ENCODE results near the gene CABP7.

The CABP7 gene

DNA sequence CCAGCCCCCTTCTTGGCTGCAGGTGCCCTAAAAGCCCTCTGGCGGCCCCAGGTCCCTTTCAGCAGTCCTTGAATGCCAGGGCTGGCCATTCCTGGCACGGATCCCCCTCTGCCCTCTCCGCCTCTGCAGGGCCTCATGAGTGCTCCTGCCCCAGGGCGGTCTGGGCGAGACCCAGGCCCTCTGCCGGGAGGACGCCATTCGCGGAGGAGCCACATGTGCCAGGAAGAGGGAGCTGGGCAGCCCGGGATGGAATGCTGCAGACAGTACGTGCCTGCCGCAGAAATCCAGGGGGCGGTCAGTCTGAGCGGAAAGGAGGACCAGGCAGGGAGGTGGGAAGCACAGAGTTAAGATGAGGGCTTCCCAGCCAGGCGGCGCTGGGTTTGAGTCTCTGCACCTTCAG is 2.8 kb downstream of the CABP7 start:
- peaks cover 2% of the 10 kb centered on the region for H3K4me1 Mint-ChIP-seq
- H3K27me3 Mint-ChIP-seq: peaks cover 92% of the 10 kb centered on the region
- DNase-seq: no peak
- H3K4me3 Mint-ChIP-seq: no peak overlapping the region
- H3K27ac Mint-ChIP-seq: no peak overlapping the region
- no peaks in the 10 kb centered on the region for H3K9me3 Mint-ChIP-seq
- CTCF ChIA-PET: interaction anchor here (1.1 kb wide), 1 partner anchor 19 kb away, joined by 3 read pairs; no protein-coding TSS in a partner anchor
- H3K36me3 Mint-ChIP-seq: no peaks in the 10 kb centered on the region

- Mint-ChIP-seq H3K9me3 (no peaks in the 10 kb centered on the region), H3K27ac (no peak overlapping the region), H3K36me3 (no peaks in the 10 kb centered on the region), H3K4me1 (peaks cover 2% of the 10 kb centered on the region), H3K27me3 (peaks cover 87% of the 10 kb centered on the region), H3K4me3 (no peak overlapping the region)
- DNase-seq: no peak
- CTCF ChIA-PET: interaction anchor here (1.1 kb wide), 1 partner anchor 18 kb away, joined by 3 read pairs; no protein-coding TSS in a partner anchor
These were observed 4.0 kb downstream of the CABP7 start for GRCh38 chr22:29723766-29724165.

GRCh38 chr22:29724843-29725242 is 5.0 kb downstream of the CABP7 start:
- Mint-ChIP-seq H3K4me1 (no peaks in the 10 kb centered on the region), H3K27me3 (peaks cover 76% of the 10 kb centered on the region), H3K27ac (no peak overlapping the region), H3K9me3 (no peaks in the 10 kb centered on the region), H3K36me3 (no peaks in the 10 kb centered on the region), H3K4me3 (no peak overlapping the region)
- no peak for DNase-seq
- CTCF ChIA-PET: interaction anchor here (1.1 kb wide), 1 partner anchor 364 kb away, joined by 3 read pairs; no protein-coding TSS in a partner anchor

DNA sequence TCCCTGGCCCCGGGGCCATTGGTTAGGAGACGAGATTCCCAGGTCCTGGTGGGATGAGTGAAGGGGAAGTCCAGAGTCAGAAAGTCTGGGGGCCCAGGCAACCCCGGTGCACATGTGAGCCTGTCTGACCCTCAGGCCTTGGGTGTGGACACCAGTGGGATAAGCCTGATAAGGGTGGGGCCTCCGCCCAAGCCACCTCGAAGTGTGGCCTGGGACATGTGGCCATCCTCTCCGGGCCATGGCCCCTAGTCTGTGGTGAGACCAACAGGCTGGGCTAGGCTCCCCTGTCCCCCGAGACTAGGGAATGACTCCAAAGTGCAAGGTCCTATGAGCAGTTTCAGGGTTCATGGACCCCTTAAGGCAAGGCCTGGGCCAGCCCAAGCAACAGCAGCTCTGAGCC is 6.3 kb downstream of the CABP7 start:
- Mint-ChIP-seq H3K36me3 (no peaks in the 10 kb centered on the region), H3K4me1 (no peaks in the 10 kb centered on the region), H3K27me3 (peaks cover 68% of the 10 kb centered on the region), H3K9me3 (no peaks in the 10 kb centered on the region), H3K27ac (no peak overlapping the region), H3K4me3 (no peak overlapping the region)
- DNase-seq: no peak
- CTCF ChIA-PET: interaction anchor here (0.7 to 1.3 kb wide), 3 partner anchors 80 to 282 kb away, joined by 3 read pairs; no protein-coding TSS in a partner anchor

GRCh38 chr22:29726512-29727130 is 6.8 kb downstream of the CABP7 start:
- H3K27me3 Mint-ChIP-seq: peaks cover 63% of the 10 kb centered on the region
- no peaks in the 10 kb centered on the region for H3K4me1 Mint-ChIP-seq
- no peak overlapping the region for H3K27ac Mint-ChIP-seq
- DNase-seq: no peak
- no peaks in the 10 kb centered on the region for H3K9me3 Mint-ChIP-seq
- no peak overlapping the region for H3K4me3 Mint-ChIP-seq
- CTCF ChIA-PET: interaction anchor here (1.1 to 1.3 kb wide), 2 partner anchors 80 to 281 kb away, joined by 3 read pairs; no protein-coding TSS in a partner anchor
- H3K36me3 Mint-ChIP-seq: no peaks in the 10 kb centered on the region

DNA sequence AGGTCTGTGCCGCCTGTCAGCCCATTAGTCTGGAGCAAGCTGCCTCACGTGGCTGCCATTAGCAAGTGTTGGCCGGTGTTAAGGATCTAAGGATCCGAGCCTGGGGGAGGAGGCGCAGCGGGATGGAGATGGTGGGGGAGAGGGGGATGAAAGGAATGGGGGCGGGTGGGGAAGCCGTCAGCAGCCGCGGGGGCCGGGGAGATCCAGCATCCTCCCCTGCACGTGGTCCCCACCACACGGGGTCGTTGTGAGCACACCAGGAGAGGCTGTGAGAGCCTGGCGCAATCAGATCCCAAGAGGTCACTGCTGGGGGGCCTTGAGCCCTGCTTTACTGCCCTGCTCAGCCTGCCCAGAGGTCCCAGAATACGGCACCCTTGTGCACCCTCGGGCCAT is 7.3 kb downstream of the CABP7 start:
- DNase-seq: peak; percentile 38
- H3K4me1 Mint-ChIP-seq: no peaks in the 10 kb centered on the region
- H3K27ac Mint-ChIP-seq: no peak overlapping the region
- no peaks in the 10 kb centered on the region for H3K36me3 Mint-ChIP-seq
- CTCF ChIA-PET: interaction anchor here (1.1 kb wide), 1 partner anchor 79 kb away, joined by 3 read pairs; no protein-coding TSS in a partner anchor
- H3K4me3 Mint-ChIP-seq: no peak overlapping the region
- no peaks in the 10 kb centered on the region for H3K9me3 Mint-ChIP-seq
- peaks cover 58% of the 10 kb centered on the region for H3K27me3 Mint-ChIP-seq

DNA sequence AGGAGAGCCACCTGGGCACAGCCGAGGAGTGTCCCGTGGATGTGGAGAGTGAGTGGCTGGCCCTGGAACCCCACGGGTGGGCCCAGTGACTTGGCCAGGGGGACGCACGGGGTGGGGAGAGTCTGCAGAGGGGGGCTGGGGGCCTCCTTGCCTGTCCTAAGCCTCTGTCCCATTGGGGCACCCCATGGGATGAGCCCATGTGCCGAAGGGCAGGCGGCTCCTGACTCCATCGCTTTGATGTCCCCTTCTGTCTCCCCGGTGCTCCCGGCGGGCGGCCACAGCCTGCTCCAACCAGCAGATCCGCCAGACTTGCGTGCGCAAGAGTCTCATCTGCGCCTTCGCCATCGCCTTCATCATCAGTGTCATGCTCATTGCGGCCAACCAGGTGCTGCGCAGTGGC is 9.4 kb downstream of the CABP7 start:
- Mint-ChIP-seq H3K4me3 (no peak overlapping the region), H3K36me3 (no peaks in the 10 kb centered on the region), H3K9me3 (no peaks in the 10 kb centered on the region), H3K27me3 (peaks cover 38% of the 10 kb centered on the region), H3K27ac (no peak overlapping the region), H3K4me1 (no peaks in the 10 kb centered on the region)
- CTCF ChIA-PET: no interaction called here
- no peak for DNase-seq

GRCh38 chr22:29731058-29731850 is 11.5 kb downstream of the CABP7 start:
- Mint-ChIP-seq H3K27me3 (peaks cover 19% of the 10 kb centered on the region), H3K4me1 (no peaks in the 10 kb centered on the region), H3K4me3 (no peak overlapping the region), H3K36me3 (no peaks in the 10 kb centered on the region), H3K27ac (no peak overlapping the region), H3K9me3 (no peaks in the 10 kb centered on the region)
- CTCF ChIA-PET: interaction anchor here (0.6 kb wide), 1 partner anchor 374 kb away, joined by 3 read pairs; no protein-coding TSS in a partner anchor
- no peak for DNase-seq

DNA sequence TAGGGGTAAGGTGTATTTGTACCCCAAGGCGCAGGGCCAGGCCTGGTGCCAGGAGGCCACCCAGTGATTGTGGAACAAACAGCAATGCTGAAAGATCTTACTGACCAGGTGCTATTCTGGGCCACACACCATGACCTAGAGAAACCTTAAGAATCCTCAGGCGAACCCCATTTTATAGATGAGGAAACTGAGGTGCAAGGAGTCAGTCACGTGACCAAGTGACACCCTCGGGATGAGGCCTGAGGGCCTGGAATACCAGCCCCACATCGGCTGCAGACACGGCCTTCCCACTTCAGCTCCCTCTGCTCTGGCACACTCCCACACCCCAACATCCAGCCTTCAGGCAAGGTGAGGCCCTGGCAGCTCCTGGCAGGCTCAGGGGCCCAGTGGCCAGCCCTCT is 13.1 kb downstream of the CABP7 start:
- Mint-ChIP-seq H3K9me3 (no peaks in the 10 kb centered on the region), H3K27me3 (peaks cover 4% of the 10 kb centered on the region), H3K4me1 (no peaks in the 10 kb centered on the region), H3K4me3 (no peak overlapping the region), H3K36me3 (no peaks in the 10 kb centered on the region), H3K27ac (no peak overlapping the region)
- no peak for DNase-seq
- CTCF ChIA-PET: no interaction called here

- Mint-ChIP-seq H3K36me3 (no peaks in the 10 kb centered on the region), H3K4me1 (no peaks in the 10 kb centered on the region), H3K27ac (no peak overlapping the region), H3K9me3 (no peaks in the 10 kb centered on the region), H3K27me3 (no peaks in the 10 kb centered on the region), H3K4me3 (no peak overlapping the region)
- CTCF ChIA-PET: no interaction called here
- no peak for DNase-seq
These were observed 13.8 kb downstream of the CABP7 start for GRCh38 chr22:29733362-29734201.

GRCh38 chr22:29734406-29734805 is 14.6 kb downstream of the CABP7 start:
- H3K36me3 Mint-ChIP-seq: peaks cover 3% of the 10 kb centered on the region
- DNase-seq: no peak
- no peaks in the 10 kb centered on the region for H3K4me1 Mint-ChIP-seq
- CTCF ChIA-PET: no interaction called here
- no peaks in the 10 kb centered on the region for H3K27me3 Mint-ChIP-seq
- H3K9me3 Mint-ChIP-seq: no peaks in the 10 kb centered on the region
- no peak overlapping the region for H3K4me3 Mint-ChIP-seq
- peak overlapping the region; percentile 33 for H3K27ac Mint-ChIP-seq

- no peak for DNase-seq
- Mint-ChIP-seq H3K36me3 (peaks cover 3% of the 10 kb centered on the region), H3K27me3 (no peaks in the 10 kb centered on the region), H3K4me3 (no peak overlapping the region), H3K4me1 (no peaks in the 10 kb centered on the region), H3K9me3 (no peaks in the 10 kb centered on the region), H3K27ac (no peak overlapping the region)
- CTCF ChIA-PET: no interaction called here
These were observed 15.0 kb downstream of the CABP7 start for GRCh38 chr22:29734838-29735237.

DNA sequence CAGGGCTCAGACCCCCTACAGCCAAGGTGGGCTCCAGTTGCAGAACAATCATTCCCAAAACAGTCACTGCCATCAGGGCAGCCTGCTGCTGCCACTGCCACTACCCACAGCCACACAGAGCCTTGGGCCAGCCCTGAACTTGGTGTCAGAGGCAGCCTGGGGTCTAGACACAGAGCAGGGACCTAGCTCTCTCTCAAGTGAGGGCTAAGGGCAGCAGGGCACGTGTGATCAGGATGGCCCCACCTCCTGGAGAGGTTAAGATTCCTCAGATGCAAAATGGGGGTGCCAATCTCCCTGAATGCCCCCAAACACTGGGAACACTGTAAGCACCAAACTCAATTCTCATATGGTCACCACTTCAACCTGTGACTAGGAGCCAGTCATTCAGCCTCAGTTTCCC is 15.6 kb downstream of the CABP7 start:
- Mint-ChIP-seq H3K27me3 (no peaks in the 10 kb centered on the region), H3K36me3 (peaks cover 3% of the 10 kb centered on the region), H3K4me3 (no peak overlapping the region), H3K27ac (no peak overlapping the region), H3K4me1 (no peaks in the 10 kb centered on the region), H3K9me3 (no peaks in the 10 kb centered on the region)
- CTCF ChIA-PET: no interaction called here
- no peak for DNase-seq

Data from activated naive CD4-positive, alpha-beta T cell treated with anti-CD3 and anti-CD28 coated beads, Interleukin-2, amount 10 ng/mL, durations not matched to agents 7 days and 5 days (primary cell).